22Rv1 (cell line): ENCODE measurements around the gene DHRS11.

ENCODE experiments used
- ZFX ChIP-seq: fragments of 450-650 bp; IDR thresholded peaks from 2 replicates; pipeline ENCODE4 v1.6.1; 2017; ENCODE audit warnings: antibody characterized with exemption, borderline replicate concordance
- TF ChIP-seq, protein P1 (sequence below): fragments of 450-650 bp; IDR thresholded peaks from 2 replicates; pipeline ENCODE4 v1.5.1; 2017; ENCODE audit warnings: mild to moderate bottlenecking

- TF ChIP-seq, protein P1, sequence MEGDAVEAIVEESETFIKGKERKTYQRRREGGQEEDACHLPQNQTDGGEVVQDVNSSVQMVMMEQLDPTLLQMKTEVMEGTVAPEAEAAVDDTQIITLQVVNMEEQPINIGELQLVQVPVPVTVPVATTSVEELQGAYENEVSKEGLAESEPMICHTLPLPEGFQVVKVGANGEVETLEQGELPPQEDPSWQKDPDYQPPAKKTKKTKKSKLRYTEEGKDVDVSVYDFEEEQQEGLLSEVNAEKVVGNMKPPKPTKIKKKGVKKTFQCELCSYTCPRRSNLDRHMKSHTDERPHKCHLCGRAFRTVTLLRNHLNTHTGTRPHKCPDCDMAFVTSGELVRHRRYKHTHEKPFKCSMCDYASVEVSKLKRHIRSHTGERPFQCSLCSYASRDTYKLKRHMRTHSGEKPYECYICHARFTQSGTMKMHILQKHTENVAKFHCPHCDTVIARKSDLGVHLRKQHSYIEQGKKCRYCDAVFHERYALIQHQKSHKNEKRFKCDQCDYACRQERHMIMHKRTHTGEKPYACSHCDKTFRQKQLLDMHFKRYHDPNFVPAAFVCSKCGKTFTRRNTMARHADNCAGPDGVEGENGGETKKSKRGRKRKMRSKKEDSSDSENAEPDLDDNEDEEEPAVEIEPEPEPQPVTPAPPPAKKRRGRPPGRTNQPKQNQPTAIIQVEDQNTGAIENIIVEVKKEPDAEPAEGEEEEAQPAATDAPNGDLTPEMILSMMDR, result no peak
- no peak for TF ChIP-seq ZFX
These were observed 39.3 kb downstream of the DHRS11 start for GRCh38 chr17:36631022-36631421.
